Colon (tissue), 2 donors: Measurements from ENCODE around the gene BNIP5.
"Not testable (repeated sequence)": the region's sequence is repeated elsewhere in the genome, so short reads cannot be mapped to it uniquely, and the experiment has no call there.

Experiments
- FAIRE-seq: peaks from 2 replicates; lab custom pipeline; 2012; peaks lifted over from hg19 to GRCh38; lab: Jason Lieb, UNC
- donor health status: control.
- donor health status: control.

BNIP5 gene

GRCh38 chr6:36364669-36365479 lies 28.2 kb upstream of the BNIP5 start:
- FAIRE-seq, result no peak

- FAIRE-seq, result not testable (repeated sequence)
Observed at GRCh38 chr6:36364061-36364635, 27.5 kb upstream of the BNIP5 start.

DNA sequence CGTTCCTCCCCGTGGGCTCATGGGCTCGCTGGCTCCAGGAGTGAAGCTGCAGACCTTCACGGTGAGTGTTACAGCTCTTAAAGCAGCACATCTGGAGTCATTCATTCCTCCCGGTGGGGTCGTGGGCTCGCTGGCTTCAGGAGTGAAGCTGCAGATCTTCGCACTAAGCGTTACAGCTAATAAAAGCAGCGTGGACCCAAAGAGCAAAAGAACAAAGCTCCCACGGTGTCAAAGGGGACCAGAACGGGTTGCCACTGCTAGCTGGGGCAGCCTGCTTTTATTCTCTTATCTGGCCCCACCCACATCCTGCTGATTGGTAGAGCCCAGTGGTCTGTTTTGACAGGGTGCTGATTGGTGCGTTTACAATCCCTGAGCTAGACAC lies 26.7 kb upstream of the BNIP5 start:
- FAIRE-seq, result not testable (repeated sequence)

GRCh38 chr6:36362551-36363370 lies 26.1 kb upstream of the BNIP5 start:
- no peak for FAIRE-seq

- no peak for FAIRE-seq
Observed at GRCh38 chr6:36361071-36361470, 24.4 kb upstream of the BNIP5 start.

- no peak for FAIRE-seq
Observed at GRCh38 chr6:36360241-36361054, 23.8 kb upstream of the BNIP5 start.

DNA sequence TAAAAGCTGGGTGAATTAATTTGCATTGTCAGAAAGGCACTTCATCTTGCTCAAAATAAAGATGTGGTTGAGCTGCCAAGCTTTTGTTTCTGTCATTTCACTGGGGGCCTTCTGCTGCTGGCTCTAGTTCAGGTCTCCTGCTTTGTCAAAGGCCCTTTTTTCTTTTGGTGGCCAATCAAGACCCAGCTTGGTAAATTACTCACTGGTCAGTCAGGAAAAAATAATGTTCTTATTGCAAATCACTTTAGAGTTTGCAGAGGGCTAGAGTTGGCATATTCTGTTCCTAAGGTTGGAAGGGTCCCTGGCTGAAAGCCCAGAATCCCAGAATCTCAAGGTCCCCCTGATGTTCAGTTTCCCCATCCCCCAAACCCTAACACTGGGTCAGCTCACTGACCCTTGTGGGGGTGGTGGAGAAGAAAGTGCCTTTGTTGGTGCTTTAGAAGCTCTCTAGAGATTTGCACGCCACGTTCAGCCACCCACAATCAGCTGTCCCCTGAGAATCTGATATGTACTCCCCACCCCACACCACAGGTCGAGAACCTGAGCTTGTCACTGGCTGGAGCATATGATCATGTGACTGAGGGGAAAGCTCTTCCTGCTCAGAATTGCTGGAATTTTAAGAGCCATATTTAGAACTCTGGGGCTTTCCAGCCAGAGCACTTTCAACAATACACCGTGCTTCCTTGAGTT lies 21.7 kb upstream of the BNIP5 start:
- FAIRE-seq, result no peak

DNA sequence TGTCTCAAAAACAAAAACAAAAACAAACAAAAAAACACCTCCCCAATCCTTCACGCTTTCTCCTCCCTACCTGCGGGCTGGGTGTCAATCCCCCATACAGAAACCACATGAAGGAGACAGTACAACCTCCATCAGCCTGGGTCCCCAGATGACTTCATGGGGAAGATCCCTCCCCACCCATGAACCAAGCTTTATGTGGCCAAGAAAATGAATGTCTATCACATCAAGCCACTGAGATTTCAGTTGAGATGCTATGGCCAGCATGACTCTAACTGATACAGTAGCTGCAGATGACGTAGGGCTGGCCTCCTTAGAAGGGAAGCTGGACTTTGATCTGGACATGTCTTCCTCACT lies 21.2 kb upstream of the BNIP5 start:
- FAIRE-seq, result no peak

- no peak for FAIRE-seq
Observed at GRCh38 chr6:36355819-36356218, 19.1 kb upstream of the BNIP5 start.

DNA sequence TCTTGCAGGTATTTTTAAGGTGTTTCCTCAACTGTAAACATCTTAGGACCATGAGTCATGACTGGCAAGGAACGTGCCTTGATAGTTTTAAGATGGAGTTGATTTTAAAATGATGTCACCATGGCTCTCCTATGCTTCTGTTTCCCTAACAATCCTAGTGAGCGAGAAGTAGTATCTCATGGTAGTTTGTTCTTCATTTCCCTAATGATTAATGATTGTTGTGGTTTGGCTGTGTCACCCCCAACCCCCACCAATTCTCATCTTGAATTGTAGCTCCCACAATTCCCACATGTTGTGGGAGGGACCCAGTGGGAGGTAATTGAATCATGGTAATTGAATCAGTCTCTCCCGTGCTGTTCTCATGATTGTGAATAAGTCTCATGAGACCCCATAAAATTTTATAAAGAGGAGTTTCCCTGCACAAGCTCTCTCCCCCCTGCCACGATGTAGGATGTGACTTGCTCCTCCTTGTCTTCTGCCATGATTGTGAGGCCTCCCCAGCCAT lies 16.8 kb upstream of the BNIP5 start:
- no peak for FAIRE-seq

DNA sequence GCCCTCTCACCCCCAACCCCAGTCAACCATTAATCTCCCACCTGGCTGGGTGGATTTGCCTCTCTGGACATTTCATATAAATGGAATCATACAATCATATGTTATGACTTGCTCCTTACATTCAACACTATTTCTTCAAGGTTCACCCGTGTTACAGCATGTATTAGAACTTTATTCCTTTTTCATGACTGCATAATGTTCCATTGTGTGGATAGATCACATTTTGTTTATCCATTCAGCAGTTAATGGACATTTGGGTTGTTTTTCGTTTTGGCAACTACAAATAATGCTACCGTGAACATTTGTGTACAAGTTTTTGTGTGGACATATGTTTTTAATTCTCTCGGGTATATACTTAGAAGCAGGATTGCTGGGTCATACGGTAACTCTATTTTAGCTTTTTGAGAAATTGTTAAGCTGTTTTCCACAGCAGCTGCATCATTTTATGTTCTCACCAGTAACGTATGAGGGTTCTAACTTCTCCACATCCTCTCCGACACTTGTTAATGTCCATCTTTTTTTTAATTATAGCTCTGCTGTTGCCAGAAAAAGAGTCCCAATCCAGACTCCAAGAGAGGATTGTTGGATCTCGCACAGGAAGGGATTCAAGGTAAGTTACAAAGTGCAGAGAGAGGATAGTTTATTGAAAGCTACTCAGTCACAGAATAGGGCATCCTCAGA lies 15.9 kb upstream of the BNIP5 start:
- no peak for FAIRE-seq

DNA sequence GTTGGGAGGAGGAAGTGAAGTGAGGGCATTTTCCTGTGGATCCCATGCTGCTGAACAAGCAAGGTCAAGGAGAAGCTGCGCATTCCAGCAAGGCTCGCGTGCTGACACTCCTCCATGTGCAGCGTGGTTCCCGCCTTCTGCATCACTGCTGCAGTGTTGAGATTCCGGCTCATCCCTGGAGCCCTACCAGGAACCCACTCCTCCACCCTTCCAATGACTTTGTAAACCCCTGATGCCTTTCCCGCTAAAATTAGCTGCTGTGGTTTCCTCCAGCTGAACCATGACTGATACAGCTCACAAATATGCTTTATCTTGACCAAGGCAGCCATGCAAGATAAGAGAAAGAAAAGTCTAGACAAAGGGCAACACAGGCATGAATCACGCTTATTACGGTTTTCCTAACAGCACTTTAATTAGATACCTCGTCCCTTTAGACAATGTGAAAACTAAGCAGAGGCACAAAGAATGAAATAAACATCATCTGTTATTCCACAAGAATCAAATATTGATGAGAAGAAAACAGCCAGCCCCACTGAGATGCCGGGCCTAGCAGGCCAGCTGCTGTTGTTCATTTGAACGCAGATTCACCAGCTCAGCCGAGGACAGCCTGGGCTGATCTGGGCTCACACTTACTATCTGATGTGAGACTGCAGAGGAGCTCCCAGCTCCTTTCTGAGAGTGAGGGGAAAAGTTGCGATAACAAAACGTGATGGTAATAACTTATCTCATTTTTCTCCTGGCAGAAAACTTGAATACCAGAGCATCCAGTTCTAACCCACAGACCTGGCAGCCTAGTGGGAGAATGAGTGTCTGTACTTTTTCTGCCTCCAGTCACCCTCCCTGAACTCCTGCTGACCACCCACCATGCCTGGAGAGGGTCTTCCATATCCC lies 14.2 kb upstream of the BNIP5 start:
- FAIRE-seq, result no peak

GRCh38 chr6:36350082-36350481 lies 13.4 kb upstream of the BNIP5 start:
- no peak for FAIRE-seq

DNA sequence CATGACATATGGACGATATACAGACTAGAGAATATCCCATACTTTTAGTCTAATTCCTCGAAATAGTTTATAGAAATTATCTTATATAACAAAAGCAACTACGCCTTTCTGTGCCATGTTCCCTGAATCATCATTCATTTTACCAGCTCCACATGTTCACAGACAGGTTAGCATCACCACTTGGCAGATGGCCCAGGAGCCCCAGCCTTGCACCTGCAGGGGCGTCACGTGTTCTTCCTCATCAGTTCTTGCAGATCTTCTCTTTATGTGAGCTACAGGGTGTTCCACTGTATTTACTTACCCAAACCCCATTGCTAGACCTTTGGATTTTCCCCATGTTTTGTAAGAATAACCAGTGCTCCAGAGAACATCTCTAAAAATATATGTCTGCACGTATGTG lies 12.6 kb upstream of the BNIP5 start:
- FAIRE-seq, result no peak

GRCh38 chr6:36347621-36348020 lies 10.9 kb upstream of the BNIP5 start:
- no peak for FAIRE-seq

GRCh38 chr6:36346486-36347273 lies 10.0 kb upstream of the BNIP5 start:
- FAIRE-seq, result no peak

GRCh38 chr6:36345681-36346466 lies 9.2 kb upstream of the BNIP5 start:
- FAIRE-seq, result no peak

- no peak for FAIRE-seq
Observed at GRCh38 chr6:36343109-36343680, 6.5 kb upstream of the BNIP5 start.
